ENCODE measurements around the gene POLG2.
"Not testable (repeated sequence)": the region's sequence is repeated elsewhere in the genome, so short reads cannot be mapped to it uniquely, and the experiment has no call there.

The POLG2 gene

GRCh38 chr17:64484380-64484779 is 12.5 kb downstream of the POLG2 start:
- no peak for DNase-seq (ENCODE audit: low spot score)
- no peak for TF ChIP-seq CTCF (IDR thresholded peaks at IDR 0.05; ENCODE audit: extremely low read depth, missing control alignments)

DNA sequence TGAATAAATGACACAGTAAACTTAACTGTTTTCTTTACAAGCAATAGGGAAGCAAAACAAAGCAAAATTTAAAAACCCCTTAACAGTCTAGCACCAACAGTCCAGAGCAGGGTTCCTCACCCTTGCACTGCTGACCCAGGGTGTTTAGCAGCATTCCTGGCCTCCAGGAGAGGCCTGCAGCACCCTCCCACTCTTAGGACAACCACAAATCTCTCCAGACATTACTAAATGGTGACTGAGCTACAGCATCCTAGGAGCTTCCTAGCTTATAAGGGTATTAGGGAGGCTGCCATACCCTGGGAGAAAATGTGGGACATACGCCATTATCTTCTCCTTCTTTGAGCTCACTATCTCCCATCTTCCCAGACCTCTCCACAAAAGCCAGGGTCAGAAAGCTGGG is 15.9 kb downstream of the POLG2 start:
- DNase-seq (ENCODE audit: low spot score) = no peak
- TF ChIP-seq CTCF (IDR thresholded peaks at IDR 0.05; ENCODE audit: extremely low read depth, missing control alignments) = no peak

GRCh38 chr17:64477849-64478248 is 19.0 kb downstream of the POLG2 start:
- TF ChIP-seq CTCF (IDR thresholded peaks at IDR 0.05; ENCODE audit: extremely low read depth, missing control alignments) = no peak
- no peak for DNase-seq (ENCODE audit: low spot score)

- DNase-seq (ENCODE audit: low spot score) = no peak
- TF ChIP-seq CTCF (IDR thresholded peaks at IDR 0.05; ENCODE audit: extremely low read depth, missing control alignments) = no peak
Measured at GRCh38 chr17:64472564-64472963, 24.3 kb downstream of the POLG2 start.

GRCh38 chr17:64471440-64471839 is 25.4 kb downstream of the POLG2 start:
- no peak for TF ChIP-seq CTCF (IDR thresholded peaks at IDR 0.05; ENCODE audit: extremely low read depth, missing control alignments)
- DNase-seq (ENCODE audit: low spot score) = no peak

DNA sequence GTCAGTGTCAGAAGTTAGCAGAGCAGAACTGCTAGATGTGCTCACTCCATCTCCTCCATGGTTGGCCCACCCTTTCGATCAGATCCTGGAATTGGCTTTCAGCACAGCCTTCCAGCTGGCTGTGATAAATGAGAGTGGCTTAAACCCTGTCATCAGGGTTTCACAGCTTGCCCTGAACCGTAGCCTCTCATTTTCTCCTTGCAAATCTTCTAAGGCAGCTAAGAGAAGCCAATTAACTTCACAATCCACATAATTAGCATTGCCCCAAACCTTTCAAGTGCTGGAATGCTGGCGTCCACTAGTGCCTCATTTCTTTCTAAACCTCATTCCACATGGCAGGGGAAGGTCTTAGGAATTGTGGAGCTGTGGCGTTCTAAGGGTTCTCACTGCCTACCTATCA is 26.2 kb downstream of the POLG2 start:
- TF ChIP-seq CTCF (IDR thresholded peaks at IDR 0.05; ENCODE audit: extremely low read depth, missing control alignments) = no peak
- no peak for DNase-seq (ENCODE audit: low spot score)

- not testable (repeated sequence) for DNase-seq (ENCODE audit: low spot score)
Measured at GRCh38 chr17:64466834-64467233, 30.0 kb downstream of the POLG2 start.

GRCh38 chr17:64466019-64466735 is 30.7 kb downstream of the POLG2 start:
- no peak for TF ChIP-seq CTCF (IDR thresholded peaks at IDR 0.05; ENCODE audit: extremely low read depth, missing control alignments)

More at GRCh38 chr17:64466019-64466735, 30.7 kb downstream of the POLG2 start:
- DNase-seq (ENCODE audit: low spot score) = no peak

All from GM20000 (cell line).